ENCODE data around the gene PCED1B.
"Not testable (repeated sequence)": the region's sequence is repeated elsewhere in the genome, so short reads cannot be mapped to it uniquely, and the experiment has no call there.

The PCED1B gene

DNA sequence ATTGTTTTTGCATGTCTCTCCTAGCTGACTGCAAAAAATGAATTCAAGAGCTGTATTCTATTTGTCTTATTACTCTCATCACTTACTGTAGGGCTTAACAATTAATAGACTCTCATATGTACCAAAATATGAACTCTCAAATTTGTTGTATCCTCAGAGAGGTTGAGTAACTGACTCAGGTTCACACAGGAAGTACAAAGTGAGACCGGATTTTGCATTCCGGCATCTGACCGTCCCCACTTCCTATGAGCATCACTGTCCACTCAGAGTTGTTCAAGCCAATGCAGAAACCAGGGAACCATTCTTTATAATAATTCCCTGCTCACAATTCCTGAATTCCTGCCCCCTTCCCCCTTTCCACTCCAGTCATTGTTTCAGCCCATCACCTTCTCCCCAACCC, 113.6 kb downstream of the PCED1B start:
- TF ChIP-seq, protein P1, sequence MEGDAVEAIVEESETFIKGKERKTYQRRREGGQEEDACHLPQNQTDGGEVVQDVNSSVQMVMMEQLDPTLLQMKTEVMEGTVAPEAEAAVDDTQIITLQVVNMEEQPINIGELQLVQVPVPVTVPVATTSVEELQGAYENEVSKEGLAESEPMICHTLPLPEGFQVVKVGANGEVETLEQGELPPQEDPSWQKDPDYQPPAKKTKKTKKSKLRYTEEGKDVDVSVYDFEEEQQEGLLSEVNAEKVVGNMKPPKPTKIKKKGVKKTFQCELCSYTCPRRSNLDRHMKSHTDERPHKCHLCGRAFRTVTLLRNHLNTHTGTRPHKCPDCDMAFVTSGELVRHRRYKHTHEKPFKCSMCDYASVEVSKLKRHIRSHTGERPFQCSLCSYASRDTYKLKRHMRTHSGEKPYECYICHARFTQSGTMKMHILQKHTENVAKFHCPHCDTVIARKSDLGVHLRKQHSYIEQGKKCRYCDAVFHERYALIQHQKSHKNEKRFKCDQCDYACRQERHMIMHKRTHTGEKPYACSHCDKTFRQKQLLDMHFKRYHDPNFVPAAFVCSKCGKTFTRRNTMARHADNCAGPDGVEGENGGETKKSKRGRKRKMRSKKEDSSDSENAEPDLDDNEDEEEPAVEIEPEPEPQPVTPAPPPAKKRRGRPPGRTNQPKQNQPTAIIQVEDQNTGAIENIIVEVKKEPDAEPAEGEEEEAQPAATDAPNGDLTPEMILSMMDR (conservative IDR thresholded peaks at IDR 0.05; ENCODE audit: low read length): no peak
- DNase-seq (ENCODE audit: low read depth): no peak
- no peak overlapping the region for H3K4me3 ChIP-seq (ENCODE audit: low read length)

DNA sequence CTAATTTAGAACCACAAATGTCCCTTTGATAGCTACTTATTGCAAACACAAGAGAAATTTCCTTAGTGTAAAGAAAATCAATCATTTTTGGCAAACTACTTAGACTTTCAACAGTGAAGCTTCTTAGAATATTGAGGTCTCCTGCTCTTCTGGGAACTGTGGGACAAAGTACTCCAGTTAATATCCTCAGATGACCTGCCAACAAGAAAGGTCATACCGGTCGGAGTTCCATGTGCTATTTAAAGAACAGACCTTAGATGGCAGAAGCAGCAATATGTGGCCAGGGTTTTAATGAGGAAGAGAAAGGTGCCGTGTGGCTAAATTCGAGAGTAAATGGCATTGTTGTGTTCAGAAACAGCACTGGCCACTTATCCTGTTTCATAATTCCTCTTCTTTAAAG, 115.1 kb downstream of the PCED1B start:
- H3K4me3 ChIP-seq (ENCODE audit: low read length): no peak overlapping the region
- no peak for DNase-seq (ENCODE audit: low read depth)
- TF ChIP-seq, protein P1 (conservative IDR thresholded peaks at IDR 0.05; ENCODE audit: low read length): no peak

DNA sequence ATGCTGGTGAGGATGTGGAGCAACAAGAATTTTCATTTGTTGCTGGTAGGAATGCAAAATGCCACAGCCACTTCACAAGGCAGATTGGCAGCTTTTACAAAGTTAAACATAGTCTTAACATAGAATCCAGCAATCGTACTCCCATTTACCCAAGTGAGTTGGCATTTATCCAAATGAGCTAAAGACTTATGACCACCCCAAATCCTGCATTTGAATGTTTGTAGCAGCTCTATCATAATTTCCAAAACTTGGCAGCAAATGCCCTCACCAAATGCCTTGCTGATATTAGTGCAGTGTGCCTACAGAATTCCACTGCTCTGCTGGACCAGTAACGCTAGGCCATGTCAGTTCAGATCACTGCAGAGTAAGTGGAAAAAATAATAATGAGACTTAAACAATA, 121.0 kb downstream of the PCED1B start:
- TF ChIP-seq, protein P1 (conservative IDR thresholded peaks at IDR 0.05; ENCODE audit: low read length): no peak
- DNase-seq (ENCODE audit: low read depth): no peak
- no peak overlapping the region for H3K4me3 ChIP-seq (ENCODE audit: low read length)

DNA sequence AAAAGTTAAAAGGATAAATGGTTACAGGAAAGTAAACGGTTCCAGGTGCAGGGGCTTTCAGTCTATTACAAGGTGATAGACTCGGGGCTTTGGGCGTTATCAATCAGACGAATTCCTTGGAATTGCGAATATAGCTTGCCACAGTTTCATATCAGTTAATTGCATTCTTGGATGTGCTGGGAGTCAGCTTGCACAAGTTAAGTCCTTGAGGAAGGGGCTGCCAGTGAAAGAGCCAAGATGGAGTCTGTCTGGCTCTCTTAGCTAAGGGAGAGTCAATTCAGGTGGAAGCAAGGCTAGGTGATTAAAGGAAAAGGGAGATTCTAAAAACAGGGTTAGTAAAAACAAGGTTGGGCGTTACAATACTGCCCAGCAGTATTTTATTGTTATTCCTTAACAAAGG, 121.8 kb downstream of the PCED1B start:
- H3K4me3 ChIP-seq (ENCODE audit: low read length); DNase-seq (ENCODE audit: low read depth): not testable (repeated sequence)

DNA sequence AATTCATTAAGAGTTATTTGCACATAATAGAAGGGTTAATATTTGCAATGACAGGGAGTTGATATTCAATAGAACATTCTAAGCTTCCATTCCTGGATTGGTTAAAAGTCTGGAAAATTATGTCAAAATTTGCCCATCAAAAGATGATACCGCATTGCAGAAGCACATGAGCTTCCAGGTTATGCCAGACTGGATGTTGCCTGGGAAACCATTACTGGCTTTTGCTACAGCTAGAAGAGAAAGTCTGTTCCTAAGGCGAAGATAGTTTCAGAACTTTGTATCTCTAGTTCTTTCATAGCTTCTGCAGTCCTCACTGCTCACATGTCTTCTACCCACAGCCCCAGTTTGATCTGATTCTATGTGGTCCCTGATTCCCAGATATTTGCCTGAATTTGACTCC, 122.8 kb downstream of the PCED1B start:
- TF ChIP-seq, protein P1 (conservative IDR thresholded peaks at IDR 0.05; ENCODE audit: low read length): no peak
- H3K4me3 ChIP-seq (ENCODE audit: low read length): no peak overlapping the region
- no peak for DNase-seq (ENCODE audit: low read depth)

DNA sequence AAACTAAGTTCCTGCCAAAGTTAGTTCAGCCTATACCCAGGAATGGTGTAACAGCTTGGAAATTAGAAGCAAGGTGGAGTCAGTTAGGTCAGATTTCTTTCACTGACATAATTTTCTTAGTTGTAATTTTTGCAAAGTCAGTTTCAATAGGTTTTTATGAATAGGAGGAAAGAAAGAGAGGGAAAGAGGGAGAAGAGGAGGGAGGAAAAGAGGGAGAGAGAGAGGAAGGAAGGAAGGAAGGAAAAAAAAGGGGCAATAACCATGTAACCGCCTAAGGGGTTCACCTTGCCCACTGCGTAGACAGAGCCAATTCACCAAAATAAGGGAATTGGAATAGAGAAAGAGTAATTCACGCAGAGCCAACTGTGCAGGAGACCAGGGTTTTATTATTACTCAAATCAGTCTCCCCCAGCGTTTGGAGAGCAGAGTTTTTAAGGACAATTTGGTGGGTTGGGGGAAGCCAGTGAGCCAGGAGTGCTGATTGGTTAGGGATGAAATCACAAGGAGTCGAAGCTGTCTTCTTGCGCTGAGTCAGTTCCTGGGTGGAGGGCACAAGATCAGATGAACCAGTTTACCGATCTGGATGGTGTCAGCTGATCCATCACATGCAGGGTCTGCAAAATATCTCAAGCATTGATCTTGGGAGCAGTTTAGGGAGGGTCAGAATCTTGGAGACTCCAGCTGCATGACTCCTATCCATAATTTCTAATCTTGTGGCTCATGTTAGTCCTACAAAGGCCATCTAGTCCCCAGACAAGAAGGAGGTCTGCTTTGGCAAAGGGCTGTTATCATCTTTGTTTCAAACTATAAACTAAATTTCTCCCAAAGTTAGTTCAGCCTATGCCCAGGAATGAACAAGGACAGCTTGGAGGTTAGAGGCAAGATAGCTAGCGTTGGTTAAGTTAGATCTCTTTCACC, 126.4 kb downstream of the PCED1B start:
- no peak overlapping the region for H3K4me3 ChIP-seq (ENCODE audit: low read length)
- TF ChIP-seq, protein P1 (conservative IDR thresholded peaks at IDR 0.05; ENCODE audit: low read length): no peak
- DNase-seq (ENCODE audit: low read depth): no peak

DNA sequence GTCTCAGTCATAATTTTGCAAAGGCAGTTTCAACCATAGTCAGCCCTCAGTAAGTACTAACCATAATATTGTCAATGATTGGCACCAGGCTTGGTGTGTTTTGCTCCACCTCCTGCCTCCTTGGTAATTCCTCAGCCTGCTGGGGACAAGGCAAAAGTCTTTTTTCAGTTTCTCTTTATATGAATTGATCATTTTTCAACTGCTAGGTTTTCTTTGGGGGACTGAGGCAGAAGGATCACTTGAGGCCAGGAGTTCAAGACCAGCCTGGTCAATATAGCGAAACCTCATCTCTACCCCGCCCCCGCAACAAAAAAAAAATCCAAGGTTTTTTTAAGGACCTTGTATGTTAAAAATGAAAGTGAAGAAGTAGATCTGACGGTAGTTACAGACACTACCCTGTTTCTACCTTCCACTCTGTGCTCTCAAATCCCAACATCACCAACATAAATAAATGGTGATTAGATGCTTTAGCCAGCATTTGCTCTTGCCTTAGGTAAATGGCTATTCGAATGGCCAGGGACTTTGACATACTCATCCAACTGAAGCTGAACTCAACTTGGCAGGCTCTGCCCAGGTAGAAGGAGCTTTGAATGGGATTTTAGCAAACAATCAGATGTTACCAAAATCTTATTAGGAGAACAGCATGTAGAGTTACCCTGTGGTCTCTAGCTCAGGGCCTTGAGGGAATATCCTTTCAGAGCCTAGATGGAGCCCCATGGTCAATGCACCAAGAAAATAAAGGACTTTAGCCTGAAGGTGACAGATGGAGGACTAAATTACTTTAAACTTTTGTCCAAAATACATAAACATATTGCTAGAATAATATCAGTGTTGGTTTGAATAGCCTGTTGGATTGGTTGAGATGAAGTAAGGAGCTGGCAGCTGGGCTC, 127.3 kb downstream of the PCED1B start:
- no peak for DNase-seq (ENCODE audit: low read depth)
- TF ChIP-seq, protein P1 (conservative IDR thresholded peaks at IDR 0.05; ENCODE audit: low read length): no peak
- no peak overlapping the region for H3K4me3 ChIP-seq (ENCODE audit: low read length)
